ENCODE measurements around the gene APPL2.

The APPL2 gene, protein sequence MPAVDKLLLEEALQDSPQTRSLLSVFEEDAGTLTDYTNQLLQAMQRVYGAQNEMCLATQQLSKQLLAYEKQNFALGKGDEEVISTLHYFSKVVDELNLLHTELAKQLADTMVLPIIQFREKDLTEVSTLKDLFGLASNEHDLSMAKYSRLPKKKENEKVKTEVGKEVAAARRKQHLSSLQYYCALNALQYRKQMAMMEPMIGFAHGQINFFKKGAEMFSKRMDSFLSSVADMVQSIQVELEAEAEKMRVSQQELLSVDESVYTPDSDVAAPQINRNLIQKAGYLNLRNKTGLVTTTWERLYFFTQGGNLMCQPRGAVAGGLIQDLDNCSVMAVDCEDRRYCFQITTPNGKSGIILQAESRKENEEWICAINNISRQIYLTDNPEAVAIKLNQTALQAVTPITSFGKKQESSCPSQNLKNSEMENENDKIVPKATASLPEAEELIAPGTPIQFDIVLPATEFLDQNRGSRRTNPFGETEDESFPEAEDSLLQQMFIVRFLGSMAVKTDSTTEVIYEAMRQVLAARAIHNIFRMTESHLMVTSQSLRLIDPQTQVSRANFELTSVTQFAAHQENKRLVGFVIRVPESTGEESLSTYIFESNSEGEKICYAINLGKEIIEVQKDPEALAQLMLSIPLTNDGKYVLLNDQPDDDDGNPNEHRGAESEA

DNA sequence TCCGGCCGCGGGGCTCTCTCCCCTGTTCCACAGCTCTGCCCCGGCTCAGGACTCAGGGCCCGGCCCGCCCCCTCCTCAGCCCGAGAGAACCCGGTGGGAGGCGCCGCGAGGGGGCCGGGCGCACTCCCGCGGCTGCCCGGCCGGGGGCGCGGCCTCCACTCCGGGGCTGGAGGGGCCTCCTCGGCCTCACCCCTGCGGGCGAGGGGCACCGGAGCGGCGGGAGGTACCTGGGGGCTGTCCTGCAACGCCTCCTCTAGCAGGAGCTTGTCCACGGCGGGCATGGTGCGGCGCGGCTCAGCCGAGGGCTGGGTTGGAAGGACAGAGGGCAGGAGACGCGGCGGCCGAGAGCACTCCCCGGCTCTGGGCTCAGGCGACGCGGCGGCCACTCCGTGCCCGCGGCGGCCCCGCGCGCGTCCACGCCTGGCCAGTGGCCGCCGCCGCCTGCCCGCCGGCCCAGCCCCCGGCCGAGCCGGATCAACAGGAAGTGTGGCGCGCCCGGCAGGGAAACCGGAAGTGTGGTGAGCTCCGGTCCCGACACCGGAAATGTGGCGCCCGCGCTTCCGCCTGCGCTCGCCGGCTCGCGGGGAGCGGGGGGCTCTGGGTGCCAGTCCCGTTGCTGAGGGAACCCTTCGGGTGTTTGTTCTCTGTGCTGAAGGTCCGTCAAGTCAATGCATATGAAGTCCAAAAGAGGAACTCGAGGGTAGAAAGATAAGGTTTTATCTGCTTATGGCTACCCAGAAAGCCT is at the start of gene APPL2:
Gene APPL2 (minus strand): TSS at position 443 of the 745 bp plus-strand sequence. CDS start 162 bp downstream, at position 281.
- DNase-seq, result peak; percentile 89

DNA sequence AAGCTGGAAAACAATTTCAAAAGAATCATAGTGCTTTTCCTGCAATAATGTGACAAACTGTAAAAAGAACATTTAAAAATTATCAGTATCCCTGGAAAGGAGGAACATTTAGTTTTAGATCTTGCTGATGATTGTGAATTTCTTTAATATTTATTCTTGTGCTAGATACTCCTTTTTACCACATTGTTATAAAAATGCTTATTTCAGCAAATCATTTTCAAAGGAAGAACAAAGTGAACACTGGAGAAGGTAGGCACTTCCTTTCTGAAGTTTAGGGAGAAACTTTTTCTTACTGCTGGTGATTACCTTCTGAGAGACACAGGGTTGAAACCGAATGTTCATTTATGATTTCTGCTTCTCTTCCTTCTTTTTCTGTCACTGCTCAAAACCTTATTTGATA is 49.4 kb upstream of the APPL2 start:
- no peak for DNase-seq

DNA sequence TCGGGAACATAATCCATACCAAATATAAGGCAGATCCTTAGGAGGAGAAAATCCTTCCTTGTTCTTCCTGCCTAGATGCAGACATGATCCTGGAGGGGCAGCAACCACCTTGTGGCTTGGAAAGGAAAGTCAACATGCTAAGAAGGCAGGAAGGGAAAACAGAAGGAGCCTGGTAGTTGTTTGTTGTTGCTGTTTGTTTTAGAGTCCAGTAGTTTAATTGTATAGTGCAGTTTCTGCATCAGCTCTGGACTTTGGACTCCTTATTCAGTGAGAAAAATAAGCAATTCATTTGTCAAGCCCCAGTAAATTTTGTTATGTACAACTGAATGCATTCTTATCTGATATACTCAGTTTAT is 45.7 kb upstream of the APPL2 start:
- no peak for DNase-seq

DNA sequence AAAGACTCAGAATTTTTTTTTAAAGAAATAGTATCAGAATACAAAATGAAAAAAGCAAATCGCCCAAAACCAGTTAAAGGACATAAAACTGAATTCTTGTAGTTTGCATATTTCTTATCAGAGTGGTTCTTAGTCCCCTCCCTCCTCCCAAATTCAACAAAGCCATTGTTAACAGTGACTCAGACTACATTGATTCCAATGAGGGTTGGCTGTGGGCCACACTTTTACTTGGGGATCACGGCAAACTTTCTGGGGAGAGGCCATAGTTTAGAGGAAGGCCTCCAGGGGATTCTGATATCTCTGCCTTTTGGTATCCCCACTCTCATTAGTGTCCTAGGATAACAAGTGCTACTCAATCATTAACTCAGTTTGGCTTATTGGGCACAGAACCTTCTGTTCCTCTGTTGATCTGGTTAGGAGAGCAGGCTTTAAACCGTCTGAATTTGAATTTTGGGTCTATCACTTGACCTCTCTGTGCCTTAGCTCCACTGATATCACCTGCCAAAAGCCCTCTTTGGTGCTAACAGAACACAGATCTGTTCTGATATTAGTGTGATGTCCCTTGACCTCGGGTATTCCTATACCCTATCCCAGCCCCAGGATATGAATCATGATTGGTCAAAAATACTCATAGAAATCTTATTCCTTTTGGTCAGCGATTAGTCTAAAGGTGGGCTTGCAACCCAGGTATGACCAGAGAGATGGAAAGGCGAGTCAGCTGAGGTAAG is 45.2 kb upstream of the APPL2 start:
- DNase-seq, result no peak

DNA sequence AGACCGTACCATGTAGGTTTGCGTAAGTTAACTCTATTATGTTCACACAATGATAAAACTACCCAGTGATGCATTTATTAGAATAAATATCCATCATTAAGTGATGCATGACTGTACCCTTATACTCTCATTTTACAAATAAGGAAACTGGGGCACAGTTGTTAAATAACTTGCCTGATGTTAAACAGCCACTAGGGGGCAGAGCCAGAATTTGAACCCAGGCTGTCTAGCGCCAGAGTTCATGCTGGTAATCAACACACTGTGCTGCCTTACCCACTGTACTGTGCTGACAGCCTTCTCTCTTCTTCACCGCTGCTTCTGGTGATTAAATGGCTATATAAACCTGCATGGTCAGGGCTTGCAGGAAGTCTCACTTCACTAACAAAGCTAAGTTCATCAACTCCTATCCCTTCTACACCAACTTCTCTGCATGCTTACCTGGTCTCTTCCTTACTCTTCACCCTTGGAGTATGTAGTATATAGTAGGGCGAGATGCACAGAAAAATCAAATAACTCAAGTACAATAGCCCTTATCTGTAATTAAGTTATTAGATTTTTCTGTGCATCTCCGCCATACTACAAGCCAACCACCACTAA is 43.6 kb upstream of the APPL2 start:
- DNase-seq, result peak; percentile 49

DNA sequence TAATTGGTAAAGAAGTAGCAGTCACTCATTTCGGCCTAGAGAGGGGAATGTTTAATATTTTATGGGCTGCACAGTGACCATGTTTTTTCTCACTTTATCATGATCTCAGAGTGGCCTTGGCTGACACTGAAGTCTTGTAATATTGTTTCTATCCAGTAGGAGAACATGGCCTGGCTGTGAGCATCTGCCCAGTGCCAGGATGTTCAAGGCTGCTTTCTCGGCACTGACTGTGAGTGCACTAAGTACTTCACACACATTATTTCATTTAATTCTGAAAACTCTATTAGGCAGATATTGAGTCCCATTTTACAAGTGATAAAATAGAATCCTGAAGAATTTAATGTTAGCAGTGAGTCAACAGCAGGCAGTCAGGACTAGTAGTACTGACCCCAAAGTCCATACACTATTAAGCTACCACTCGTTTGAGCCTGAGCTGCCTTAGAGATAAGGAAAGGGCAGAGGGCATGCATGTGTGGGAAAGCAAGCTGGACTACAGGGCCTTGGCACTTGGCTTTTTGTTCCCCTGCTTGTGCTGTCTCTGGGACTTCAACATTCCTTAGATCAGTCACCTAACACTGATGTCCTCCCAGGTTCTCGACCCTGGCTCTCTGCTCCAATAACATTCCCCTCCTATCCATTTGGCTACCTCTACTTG is 42.2 kb upstream of the APPL2 start:
- DNase-seq, result no peak

DNA sequence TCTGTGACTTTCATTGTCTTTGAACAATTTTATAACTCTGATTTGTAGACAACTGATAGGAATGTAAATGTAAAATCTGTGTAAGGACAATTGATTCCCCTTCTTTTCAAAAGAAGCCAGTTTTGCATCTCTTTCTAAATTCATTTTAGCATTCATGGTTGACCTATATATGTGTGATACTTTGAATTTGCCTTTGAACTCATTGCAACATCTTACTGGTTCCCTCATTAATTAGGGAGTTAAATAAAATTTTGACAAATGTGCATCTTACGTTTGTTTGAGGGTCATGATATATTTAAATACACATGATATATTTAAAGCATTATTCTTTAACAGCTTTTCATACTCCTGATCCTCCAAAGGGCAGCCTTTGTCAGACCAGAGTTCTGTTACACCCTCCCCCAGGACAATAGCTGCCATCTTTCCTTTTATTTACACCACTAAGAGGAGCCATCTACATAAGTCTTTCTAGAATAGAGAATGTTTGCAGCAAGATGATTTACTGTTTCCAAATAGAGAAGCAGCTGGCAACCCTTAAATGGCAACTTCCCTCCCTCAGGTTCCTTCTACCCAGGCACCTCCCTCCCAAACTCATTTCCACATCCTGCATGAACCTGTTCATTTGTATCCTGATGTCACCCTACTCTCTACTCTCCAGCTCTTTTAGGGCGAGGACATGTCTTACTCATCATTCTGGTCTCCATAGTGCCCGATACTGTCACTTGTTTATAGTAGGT is 40.2 kb upstream of the APPL2 start:
- DNase-seq, result no peak

DNA sequence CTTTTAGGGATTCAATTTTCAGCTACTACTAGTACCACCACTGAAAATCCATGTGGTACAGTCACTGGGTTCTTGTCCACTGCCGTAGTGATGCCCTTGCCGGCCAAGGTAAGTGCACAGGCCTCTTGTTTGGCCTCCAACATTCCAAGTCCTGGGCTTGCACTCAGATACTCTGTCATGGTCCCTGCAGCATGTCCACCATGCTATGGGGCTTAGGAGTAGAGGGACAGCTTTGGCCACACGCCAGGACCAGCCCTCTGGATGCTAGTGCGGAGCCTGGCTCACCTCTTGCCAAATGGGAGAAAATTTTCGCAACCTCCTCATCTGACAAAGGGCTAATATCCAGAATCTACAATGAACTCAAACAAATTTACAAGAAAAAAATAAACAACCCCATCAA is 38.6 kb upstream of the APPL2 start:
- no peak for DNase-seq

DNA sequence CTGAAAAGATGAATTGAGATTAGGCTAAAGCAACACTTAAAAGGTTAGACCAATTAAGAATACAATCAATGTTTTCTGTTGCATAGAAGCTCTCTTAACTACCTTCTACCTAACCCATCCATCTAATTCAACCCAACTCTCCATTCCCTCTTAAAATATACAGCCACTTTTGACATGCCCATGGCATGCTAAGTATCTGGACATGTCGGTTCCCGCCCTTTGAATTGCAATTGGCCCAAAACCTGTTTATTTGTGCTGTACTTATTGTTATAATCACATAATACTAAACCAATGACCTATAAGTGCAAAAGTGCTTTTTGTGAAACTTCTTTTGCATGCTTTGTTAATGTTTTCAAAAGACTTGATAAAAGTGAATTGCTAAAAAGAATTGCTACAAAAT is 37.6 kb upstream of the APPL2 start:
- DNase-seq, result no peak

DNA sequence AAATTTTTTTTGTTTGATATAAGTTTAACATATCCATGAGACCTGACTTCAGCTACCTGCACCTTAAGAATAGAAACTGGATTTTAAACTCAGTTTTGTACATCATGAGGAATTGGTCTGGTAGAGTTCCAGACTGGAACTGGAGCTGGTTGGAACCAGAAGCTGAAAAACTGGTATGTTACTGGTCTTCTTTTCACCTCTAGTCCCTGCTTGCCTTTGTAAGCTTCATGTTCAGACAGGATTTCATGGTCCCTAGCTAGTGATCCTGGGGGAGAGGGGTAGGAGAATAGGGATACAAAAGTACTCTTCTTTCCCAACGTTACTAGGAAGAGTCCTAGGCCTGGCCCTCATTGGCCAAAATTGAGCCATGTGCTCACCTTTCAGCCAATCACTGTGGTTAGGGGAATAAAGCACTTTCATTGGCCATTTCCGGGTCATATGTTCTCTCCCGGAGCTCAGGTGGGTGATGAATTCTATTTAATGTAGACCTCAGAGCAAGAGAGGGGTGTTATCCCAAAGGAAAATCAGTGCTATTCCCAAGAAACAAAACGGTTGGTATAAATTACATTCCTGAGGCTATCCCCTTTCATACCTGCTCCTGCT is 36.9 kb upstream of the APPL2 start:
- no peak for DNase-seq

DNA sequence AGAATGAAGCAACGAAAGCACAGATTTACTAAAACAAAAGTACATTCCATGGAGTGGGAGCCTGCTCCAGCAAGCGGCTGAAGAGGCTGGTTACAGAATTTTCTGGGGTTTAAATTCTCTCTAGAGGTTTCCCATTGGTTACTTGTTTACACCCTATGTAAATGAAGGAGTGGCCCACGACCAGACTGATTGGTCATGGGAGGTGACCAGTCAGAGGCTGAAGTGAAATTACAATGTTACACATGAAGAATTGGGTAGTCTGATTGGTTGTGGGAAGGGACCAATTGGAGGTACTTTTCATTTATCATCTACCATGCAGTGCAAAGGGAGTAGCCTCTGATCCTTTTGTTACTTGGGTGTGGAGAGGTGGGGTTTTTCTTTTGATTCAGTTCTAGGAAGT is 36.2 kb upstream of the APPL2 start:
- DNase-seq, result no peak

DNA sequence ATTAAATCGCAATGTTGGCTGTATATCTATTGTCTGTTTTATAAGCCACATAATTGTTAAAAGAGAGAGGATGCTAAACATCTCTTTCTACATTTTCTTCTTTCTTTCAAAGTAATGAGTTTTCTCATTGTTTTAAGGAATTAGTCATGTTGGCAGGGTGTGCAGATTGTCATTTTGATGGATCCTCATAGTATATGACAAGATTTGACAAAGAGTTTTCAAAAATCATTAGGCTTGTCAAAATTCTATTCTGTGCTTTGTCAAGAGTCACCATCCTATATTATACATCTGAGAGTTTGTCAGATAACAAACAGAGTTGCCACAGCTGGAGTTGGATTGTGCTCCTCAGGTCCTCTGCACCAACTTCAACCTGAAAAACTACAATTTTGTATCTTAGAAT is 35.4 kb upstream of the APPL2 start:
- no peak for DNase-seq

DNA sequence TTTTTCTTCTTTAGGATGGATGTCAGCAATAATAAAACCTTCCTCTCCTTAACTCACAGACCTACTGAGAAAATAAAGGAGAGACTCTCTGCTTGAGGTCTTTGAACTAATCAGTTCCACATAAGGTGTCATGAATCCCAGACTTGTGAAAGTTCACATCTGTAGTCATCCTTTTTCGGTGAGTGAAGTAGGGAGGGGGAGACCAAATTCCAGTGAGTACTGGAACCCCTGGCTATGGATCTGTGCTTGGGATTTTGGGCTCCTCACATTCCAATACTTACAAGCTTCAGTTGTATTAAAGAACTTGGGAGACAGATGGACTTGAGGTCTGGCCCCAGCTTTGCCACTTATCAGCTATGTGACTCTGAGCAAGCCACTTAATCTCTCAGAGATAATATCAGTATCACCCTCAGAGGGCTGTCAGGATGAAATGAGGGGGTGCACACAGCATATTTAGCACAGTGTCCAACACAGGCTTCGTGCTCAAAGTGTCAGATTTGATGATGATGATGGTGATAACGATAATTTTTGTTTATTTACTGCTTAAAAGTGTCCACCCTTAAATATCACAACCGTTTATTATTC is 34.8 kb upstream of the APPL2 start:
- no peak for DNase-seq

DNA sequence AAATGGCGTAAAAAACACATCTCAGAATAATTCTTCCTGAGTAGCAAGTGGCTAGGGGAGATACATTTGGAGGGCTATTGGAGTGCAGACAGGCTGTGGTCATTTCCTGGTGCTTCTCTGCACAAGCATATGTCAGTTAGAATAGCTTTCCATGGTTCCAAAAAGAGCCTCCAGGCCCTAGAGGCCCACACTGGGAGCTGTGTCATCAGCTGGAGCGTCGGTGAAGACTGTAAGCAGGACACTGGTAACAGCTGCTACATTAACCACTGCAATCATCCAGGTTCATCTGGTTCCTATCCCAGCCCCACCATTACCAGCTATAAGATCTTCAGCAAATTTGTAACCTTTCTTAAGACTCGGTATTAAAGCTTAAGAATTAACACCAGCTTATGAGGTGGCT is 31.7 kb upstream of the APPL2 start:
- DNase-seq, result no peak

DNA sequence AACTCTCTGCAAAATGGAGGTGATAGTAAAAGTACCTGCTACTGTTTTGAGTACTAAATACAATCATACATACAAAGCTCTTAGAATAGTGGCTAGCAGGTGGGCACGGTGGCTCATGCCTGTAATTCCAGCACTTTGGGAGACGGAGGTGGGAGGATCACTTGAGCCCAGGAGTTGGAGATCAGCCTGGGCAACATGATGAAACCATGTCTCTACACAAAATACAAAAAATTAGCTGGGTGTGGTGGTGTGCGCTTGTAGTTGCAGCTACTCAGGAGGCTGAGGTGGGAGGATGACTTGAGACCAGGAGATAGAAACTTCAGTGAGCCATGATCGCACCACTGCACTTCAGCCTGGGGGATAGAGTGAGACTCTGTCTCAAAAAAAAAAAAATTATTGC is 28.8 kb upstream of the APPL2 start:
- DNase-seq, result no peak

DNA sequence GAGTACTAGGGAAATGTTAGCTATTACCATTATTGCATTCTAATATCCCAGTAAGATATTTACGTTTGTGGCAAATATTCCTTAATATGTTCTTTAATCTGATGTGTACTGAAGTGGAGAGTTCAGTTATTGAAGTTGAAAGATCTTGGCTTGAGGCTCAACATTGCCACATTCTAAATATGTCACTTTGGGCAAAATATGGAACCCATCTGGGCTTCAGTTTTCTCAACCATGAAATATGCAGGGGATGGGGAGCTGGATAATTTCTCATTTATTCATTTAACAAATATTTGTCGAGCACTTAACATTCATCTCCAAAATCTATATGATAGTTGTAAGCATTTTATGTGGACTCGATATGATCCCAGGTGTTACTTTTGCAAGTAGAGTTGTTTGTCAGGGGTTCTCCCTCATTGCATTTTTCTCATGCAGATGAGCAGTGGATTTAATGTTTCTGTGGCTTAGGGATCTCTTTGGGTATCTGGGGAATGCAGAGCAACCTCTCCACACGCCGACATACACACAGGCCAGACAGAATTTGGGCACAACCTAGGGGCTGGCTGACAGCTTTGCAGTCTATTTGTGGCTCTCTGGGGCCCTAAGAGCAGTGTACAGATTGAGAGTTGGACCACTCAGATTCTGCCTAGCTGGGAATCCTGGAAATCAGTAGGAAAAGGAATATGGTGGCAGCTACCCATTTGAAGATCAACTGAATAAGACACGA is 26.6 kb upstream of the APPL2 start:
- no peak for DNase-seq

DNA sequence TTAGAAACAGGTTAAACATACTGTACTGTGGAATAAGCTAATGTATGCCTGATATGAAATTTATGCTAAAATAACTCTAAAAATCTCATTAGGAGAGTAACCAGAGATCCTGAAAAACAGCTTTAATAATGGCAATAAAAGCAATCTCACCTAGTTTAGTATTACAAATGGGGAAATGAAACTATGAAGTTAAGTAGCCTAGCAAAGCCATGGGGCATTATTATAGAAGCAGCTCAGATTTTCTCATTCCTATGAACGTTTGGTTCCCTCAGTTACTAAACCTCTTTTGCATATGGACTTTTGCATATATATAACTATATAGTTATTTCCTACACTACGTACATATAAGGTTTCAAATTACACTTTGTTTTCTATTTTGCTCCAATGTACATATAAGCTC is 25.0 kb upstream of the APPL2 start:
- DNase-seq, result no peak

DNA sequence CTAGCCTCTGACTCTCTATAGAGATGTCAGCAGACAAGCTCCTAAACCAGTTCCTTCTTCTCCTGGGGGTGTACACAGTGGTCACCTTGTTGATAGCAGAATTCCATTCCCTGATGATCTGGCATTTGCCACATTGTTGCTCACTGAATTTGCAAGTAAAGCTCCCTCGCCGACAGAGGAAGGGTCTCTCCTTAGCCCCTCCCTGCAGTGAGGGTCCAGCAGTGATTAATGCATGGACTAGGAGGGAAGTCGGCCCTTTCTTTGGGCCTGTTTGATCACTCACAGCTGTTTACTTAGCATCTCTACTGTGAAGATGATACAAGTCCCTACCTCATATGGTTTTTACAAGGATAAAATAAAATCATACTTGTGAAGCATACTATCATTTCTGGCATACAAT is 23.3 kb upstream of the APPL2 start:
- DNase-seq, result no peak

DNA sequence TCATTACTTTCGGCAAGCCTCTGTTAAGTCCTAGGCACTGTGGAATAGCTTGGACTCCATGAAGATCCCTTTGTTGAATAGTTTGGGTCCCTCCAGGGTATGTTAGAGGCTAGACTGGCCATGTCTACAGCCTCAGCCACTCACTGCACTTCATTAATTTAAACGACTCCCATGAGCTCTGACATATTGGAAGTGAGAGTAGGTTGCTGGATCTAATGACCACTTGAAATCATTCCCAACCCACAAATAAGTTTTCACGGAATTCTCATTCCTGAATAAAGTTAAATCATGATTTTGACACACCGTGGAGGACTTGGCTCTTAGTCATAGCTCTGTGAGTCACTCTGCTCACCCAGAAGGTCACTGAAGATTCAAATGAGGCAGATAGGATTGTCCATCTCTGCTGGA is 21.4 kb upstream of the APPL2 start:
- no peak for DNase-seq

DNA sequence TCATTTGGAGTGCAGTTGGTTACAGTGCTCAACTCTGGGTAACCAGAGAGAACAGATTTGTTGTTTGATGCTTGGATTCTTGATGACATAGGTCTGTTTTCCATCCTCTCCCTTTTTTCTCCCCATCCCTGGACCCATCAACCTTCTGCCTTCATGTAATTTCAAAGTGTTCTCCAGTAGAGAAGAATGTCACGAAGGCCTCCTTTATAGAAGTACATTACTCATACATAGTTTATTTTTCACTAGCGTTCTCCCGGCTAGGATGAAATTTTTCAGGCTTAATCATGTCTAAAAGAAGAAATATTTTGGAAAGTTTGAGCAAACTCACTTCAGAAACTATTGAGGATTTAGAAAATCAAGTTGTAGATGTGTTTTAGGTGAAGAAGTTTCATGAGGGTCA is 20.9 kb upstream of the APPL2 start:
- no peak for DNase-seq

Measured in stimulated activated CD4-positive, alpha-beta T cell treated with anti-CD3 and anti-CD28 coated beads, Interleukin-15, amount 100 ng/mL, for 24 hours (primary cell).